Measurements from ENCODE around the gene UXS1.

The UXS1 gene

GRCh38 chr2:106130251-106130998 lies 63.7 kb downstream of the UXS1 start:
- DNase-seq (ENCODE audit: low read depth) = no peak

GRCh38 chr2:106129592-106129991 lies 64.5 kb downstream of the UXS1 start:
- no peak for DNase-seq (ENCODE audit: low read depth)

- DNase-seq (ENCODE audit: low read depth) = no peak
Observed at GRCh38 chr2:106129150-106129549, 65.0 kb downstream of the UXS1 start.

DNA sequence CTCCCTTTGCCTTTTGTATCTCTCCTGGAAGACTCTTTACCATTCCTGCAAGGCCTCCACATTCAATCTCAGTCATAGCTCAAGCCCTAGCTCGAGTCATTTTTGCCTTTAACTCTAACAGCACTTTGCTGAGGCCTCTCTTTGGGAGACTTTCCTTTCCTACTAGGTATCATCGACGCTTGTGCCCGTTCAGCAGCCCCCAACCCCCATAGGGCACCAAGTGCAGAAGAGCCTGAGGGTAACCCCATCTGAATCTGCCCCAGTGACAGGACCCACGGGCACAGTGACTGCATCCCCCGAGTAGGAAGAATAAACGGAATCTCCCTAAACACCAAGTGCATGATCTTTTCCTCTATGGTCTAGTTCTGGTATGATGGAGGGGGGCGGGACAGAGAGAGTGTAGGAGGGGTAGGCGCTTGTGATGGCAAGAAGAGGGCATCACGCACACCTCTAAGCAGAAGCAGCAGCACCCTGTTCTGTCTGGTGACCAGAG lies 66.3 kb downstream of the UXS1 start:
- no peak for DNase-seq (ENCODE audit: low read depth)

GRCh38 chr2:106127282-106127771 lies 66.8 kb downstream of the UXS1 start:
- DNase-seq (ENCODE audit: low read depth) = no peak

- no peak for DNase-seq (ENCODE audit: low read depth)
Observed at GRCh38 chr2:106126705-106127281, 67.3 kb downstream of the UXS1 start.

DNA sequence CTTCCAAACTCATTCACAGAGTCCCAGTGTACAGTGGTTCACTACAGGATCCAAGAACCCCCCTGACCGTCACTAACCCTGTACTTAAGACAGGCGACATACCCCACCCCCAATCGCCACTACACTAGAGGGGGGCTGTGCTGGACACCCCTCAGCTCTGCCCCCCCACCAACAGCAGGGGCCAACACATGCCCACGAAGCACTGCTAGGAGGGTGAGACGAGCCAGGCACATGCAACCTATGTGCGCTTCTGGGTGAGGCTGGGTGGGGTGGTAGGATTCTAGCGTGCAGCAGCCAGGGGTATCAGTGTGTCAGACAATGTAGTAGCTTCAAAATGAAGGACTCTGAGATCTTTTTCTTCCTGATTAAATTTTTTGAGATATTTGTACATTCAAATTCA lies 67.8 kb downstream of the UXS1 start:
- no peak for DNase-seq (ENCODE audit: low read depth)

DNA sequence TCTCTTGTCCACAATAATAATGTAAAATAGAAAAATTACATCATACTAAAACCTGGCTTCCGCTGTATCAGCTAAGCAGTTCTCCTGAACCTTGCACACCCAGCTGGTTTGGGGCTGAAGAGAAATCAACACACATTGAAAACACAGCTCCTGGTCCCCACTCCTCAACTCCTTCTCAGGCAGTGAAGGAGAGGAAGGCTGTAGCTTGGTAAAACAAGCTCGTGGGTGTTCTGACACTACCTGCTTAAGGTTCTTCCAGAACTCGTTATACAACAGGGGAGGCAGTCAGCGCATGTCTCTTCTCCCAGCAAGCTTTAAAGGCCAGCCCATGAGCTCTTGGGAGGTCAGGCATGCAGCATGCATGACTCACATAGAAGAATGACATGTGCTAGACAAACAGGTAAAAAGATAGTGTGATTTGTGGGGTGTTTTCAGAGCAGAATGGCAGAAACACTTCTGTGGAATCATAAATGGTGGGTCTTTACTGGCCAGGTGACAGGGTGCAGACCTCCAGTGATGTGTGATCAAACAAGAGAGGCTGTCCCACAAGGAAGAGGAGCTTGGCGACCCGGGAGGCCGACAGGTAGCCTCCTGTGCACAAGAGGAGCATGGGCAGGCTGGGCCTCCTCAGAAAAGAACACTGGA lies 69.1 kb downstream of the UXS1 start:
- DNase-seq (ENCODE audit: low read depth) = no peak

GRCh38 chr2:106124106-106124756 lies 69.9 kb downstream of the UXS1 start:
- no peak for DNase-seq (ENCODE audit: low read depth)

- no peak for DNase-seq (ENCODE audit: low read depth)
Observed at GRCh38 chr2:106122157-106122556, 71.9 kb downstream of the UXS1 start.

GRCh38 chr2:106120432-106120831 lies 73.7 kb downstream of the UXS1 start:
- no peak for DNase-seq (ENCODE audit: low read depth)

GRCh38 chr2:106119074-106119473 lies 75.0 kb downstream of the UXS1 start:
- DNase-seq (ENCODE audit: low read depth) = no peak

DNA sequence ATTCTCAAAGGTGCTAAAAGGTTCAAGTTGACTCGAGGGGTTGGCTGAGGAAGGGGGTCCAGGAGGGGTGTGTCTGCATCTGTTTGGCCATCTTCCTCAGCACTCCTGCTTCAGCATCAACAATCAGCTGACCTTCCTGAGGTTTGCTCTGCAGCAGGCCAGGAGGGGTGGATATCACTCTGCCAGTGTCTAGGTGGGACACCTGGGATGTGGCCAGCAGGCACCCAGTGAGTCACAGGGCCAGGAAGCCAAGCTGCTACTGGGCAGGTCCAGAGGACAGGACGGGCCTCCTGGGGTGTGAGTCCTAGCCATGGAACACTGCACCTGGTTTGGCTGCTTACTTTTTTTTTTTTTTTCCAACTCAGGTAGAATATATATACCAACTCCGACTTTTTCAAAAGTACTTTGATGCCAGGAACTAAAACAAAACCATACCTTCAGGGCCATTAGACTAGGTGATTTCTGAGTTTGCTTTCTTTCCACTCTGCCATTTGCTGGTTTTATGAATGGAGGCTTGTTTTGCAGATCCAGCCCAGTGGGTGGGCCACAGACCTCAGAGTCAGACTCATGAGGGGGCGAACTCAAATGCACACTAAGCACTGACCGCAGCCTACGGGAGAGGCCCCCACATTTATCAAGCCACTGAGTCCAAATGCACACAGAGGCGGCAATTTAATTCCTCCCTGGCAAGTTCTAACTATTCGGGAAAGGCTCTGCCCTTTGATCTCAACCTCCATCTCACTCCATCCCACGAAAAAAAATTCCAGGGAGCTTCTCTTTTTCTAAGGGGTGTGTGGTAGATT lies 76.0 kb downstream of the UXS1 start:
- no peak for DNase-seq (ENCODE audit: low read depth)

- no peak for DNase-seq (ENCODE audit: low read depth)
Observed at GRCh38 chr2:106117347-106117746, 76.8 kb downstream of the UXS1 start.

- no peak for DNase-seq (ENCODE audit: low read depth)
Observed at GRCh38 chr2:106116248-106116647, 77.9 kb downstream of the UXS1 start.

GRCh38 chr2:106115665-106116064 lies 78.4 kb downstream of the UXS1 start:
- no peak for DNase-seq (ENCODE audit: low read depth)

DNA sequence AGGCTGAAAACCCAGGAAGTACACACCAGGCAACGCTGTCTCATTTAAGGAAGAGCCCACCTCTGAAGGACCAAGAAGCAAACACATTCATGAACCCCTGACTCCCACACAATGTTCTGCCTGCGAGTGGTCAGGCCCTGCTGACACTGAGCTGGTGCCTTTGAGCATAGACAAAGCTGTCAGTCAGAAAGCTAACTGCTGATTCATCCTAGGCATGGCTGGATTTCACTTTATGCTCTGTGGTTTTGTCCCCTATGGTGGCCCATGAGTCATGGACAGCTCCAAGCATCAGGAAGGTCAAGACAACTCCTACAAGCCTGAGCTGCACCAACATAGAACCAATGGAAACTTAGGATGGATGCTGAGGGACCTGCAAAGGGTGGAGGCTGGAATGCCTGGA lies 78.9 kb downstream of the UXS1 start:
- DNase-seq (ENCODE audit: low read depth) = no peak

DNA sequence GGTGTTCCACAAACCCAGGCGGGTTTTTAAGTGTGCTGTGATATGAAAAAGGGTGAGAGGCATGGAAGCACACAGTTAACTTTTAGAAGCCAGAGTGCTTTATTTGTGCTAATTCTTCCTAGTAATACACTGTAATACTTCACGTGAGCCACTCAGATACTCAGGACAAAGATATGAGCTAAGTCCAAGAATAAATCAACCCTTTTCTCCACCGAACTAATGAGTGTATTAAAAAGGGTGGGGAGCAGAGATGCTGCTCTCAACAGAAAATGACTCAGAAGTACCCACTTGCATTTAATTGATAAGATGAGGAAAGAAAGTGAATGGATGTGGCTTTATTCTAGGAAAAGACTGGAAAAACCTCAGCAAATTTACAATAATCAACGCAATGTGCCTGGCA lies 79.9 kb downstream of the UXS1 start:
- no peak for DNase-seq (ENCODE audit: low read depth)

- DNase-seq (ENCODE audit: low read depth) = no peak
Observed at GRCh38 chr2:106113361-106113966, 80.6 kb downstream of the UXS1 start.

DNA sequence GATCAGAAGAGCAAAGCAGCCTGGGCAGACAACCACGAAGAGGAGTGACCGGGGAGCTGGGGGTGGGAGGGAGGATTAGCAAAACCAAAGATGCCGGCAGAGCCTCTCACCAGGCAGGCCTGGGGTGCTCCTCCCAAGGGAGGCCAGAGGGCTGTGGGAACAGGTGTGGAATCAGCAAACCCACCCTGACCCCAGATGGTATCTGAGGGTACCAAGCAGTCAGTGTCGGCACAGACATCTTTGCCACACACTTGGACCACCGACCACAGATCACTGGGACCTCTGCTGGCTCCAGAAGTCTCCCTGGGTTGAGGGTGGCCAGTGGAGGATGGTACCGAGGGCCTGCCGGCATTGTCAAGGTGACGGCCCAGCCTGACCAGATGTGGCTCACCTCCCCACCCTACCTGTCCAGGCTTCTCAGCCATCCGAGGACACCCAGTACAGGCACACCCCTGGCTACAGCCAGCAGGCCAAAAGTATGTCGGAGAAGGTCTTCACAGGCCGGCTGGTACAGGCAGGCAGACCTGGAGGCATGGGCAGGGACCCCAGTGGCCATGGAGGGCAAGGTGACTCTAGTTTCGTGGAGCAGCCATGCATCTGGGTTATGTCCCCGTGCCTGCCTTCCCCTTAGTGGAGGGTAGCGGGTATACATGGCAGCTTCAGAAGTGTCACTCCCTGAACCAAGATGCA lies 82.1 kb downstream of the UXS1 start:
- DNase-seq (ENCODE audit: low read depth) = no peak

Data from CMK (cell line).